AG04449 (cell line): ENCODE results near the gene PRRC2B.
"Not testable (repeated sequence)": the region's sequence is repeated elsewhere in the genome, so short reads cannot be mapped to it uniquely, and the experiment has no call there.

Source experiments
- CTCF ChIA-PET: fragments of 350-600 bp; formaldehyde crosslinking; extraction: SDS; loops from one replicate; lab custom pipeline; 2021; ENCODE audit warnings: antibody characterized with exemption; lab: Yijun Ruan, JAX
- POLR2A ChIA-PET: fragments of 400-600, 350-600 bp; formaldehyde crosslinking; extraction: SDS; loops from one replicate; lab custom pipeline; 2020; ENCODE audit warnings: antibody characterized with exemption, inconsistent platforms; lab: Yijun Ruan, JAX
- DNase-seq: peaks from one replicate; pipeline ENCODE4 v3.0.0-alpha.2; 2010; ENCODE audit warnings: low read depth, low spot score
- H3K4me3 ChIP-seq: 2 replicates; pipeline ENCODE4 v1.5.1; 2011; ENCODE audit warnings: low read depth, mild to moderate bottlenecking, control low read depth, low read length
- CTCF ChIP-seq: IDR thresholded peaks from one replicate; pipeline ENCODE4 v1.5.1; 2011; ENCODE audit warnings: mild to moderate bottlenecking, moderate library complexity, low read length, control low read depth, inconsistent platforms; ENCODE audit not compliant: insufficient read depth; ENCODE audit errors: missing control alignments

PRRC2B gene

GRCh38 chr9:131349881-131350563 lies 43.9 kb upstream of the PRRC2B start:
- CTCF ChIA-PET, result interaction anchor here (0.5 to 8.0 kb wide), 71 partner anchors 8 to 399 kb away, joined by 3 to 119 read pairs (median 5); partner anchors contain the start of genes NUP214, POMT1 and RAPGEF1
- H3K4me3 ChIP-seq, result peak overlapping the region; percentile 53
- TF ChIP-seq CTCF, result peak; percentile 98
- peak; percentile 23 for DNase-seq
- POLR2A ChIA-PET, result interaction anchor here (1.3 kb wide), 1 partner anchor 23 kb away, joined by 3 read pairs; no protein-coding TSS in a partner anchor

GRCh38 chr9:131356479-131356878 lies 37.4 kb upstream of the PRRC2B start:
- DNase-seq, CTCF ChIA-PET, H3K4me3 ChIP-seq, POLR2A ChIA-PET: not testable (repeated sequence)

- ChIA-PET CTCF (interaction anchor here (1.1 to 1.4 kb wide), 2 partner anchors 9 to 22 kb away, joined by 4 to 5 read pairs; no protein-coding TSS in a partner anchor), POLR2A (no interaction called here)
- H3K4me3 ChIP-seq, result no peak overlapping the region
- DNase-seq, result no peak
- TF ChIP-seq CTCF, result no peak
These were observed 35.3 kb upstream of the PRRC2B start for GRCh38 chr9:131358556-131358955.

GRCh38 chr9:131361202-131361833 lies 32.6 kb upstream of the PRRC2B start:
- no peak overlapping the region for H3K4me3 ChIP-seq
- ChIA-PET POLR2A (no interaction called here), CTCF (interaction anchor here (2.6 kb wide), 1 partner anchor 12 kb away, joined by 14 read pairs; no protein-coding TSS in a partner anchor)
- DNase-seq, result no peak
- no peak for TF ChIP-seq CTCF

- no peak for TF ChIP-seq CTCF
- H3K4me3 ChIP-seq, result no peak overlapping the region
- POLR2A ChIA-PET, result no interaction called here
- CTCF ChIA-PET, result no interaction called here
- no peak for DNase-seq
These were observed 28.3 kb upstream of the PRRC2B start for GRCh38 chr9:131365546-131365945.

- peak; percentile 23 for TF ChIP-seq CTCF
- POLR2A ChIA-PET, result no interaction called here
- DNase-seq, result peak; percentile 19
- no peak overlapping the region for H3K4me3 ChIP-seq
- CTCF ChIA-PET, result interaction anchor here (0.6 to 3.4 kb wide), 9 partner anchors 8 to 189 kb away, joined by 3 to 16 read pairs (median 3); no protein-coding TSS in a partner anchor
These were observed 27.0 kb upstream of the PRRC2B start for GRCh38 chr9:131366761-131367401.
